NCI-H1694 (cell line): Measurements from ENCODE around the gene PLEKHJ1.
"Not testable (repeated sequence)": the region's sequence is repeated elsewhere in the genome, so short reads cannot be mapped to it uniquely, and the experiment has no call there.

Source experiments
- DNase-seq: peaks from one replicate; lab custom pipeline; 2025; lab: John Stamatoyannopoulos, UW

The PLEKHJ1 gene

DNA sequence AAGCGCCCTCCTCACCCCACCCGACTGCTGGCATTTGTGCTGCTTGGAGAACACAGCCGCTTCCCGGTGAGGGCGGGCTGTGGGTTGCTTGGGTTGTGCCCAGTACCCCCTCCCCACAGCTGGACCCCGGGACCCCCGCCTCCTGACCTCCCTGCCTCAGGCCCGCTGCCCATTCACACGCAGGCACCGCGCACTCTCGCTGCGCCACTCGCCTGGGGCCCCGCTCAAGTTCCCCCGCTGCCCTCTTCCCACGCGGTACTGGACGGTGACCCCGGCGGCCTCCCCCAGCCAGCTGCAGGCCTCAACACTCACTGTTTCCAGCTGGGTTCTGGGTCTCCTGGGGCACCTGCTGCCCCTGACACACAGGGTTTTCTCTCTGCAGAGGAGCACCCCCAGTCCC lies 16.4 kb downstream of the PLEKHJ1 start:
- DNase-seq = no peak

DNA sequence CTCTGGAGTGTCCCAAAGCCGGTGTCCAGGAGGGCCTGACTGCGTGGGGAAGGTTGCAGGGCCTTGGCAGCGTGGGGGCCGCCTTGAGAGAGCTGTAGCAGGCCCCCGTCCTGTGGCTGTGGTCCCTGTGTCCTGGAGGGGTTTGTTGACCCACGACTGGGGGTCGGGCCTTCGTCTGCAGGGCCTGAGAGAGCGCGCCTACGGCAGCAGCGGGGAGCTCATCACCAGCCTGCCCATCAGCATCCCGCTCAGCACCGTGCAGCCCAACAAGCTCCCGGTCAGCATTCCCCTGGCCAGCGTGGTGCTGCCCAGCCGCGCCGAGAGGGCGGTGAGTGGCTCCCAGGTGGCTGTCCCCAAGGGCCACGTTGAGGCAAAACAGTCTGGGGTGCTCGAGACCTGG lies 18.5 kb downstream of the PLEKHJ1 start:
- DNase-seq = no peak

DNA sequence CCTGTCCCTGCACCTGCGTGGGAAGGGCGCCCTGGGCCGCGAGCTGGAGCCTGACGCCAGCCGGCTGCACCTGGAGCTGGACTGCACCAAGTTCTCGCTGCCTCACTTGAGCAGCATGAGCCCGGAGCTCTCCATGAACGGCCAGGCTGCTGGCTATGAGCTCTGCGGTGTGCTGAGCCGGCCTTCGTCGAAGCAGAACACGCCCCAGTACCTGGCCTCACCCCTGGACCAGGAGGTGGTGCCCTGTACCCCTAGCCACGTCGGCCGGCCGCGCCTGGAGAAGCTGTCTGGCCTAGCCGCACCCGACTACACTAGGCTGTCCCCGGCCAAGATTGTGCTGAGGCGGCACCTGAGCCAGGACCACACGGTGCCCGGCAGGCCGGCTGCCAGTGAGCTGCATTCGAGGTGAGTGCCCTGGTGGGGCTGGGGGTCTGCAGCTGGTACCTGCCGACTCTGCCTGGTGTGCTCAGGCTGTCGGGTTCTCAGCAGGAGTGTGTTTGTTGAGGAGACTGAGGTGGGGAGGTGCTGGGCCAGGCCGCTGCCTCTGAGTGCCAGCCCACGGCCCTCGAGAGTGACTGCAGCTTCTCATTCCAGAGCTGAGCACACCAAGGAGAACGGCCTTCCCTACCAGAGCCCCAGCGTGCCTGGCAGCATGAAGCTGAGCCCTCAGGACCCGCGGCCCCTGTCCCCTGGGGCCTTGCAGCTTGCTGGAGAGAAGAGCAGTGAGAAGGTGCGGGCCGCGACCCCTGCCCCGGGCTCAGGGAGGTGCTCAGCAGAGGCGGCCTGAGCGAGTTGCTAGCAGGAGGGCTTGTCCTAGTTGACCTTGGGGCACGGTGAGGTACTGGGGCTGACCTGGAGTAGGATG lies 19.5 kb downstream of the PLEKHJ1 start:
- no peak for DNase-seq

DNA sequence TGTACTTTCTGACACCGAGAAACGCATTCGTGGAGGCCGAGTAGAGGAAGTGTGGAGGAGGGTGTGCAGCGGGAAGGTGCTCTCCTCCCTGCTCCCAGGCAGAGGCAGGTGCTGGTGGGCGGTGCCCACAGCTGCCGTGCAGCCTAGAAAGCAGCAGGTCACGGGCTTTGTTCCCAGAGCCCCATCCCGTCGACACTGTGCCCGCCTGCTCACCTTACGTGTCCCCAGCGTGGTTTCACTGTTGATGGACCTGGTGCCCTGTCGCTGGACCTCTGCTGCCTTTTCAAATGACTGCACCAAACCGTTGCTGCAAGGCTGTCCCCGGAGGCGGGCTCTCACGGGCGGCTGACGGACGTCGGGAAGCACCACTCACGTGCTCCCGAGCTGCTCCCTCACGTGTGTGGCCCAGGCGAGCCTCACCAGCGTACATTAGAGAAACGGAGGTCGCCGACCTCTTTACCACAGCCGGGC lies 20.8 kb downstream of the PLEKHJ1 start:
- no peak for DNase-seq

DNA sequence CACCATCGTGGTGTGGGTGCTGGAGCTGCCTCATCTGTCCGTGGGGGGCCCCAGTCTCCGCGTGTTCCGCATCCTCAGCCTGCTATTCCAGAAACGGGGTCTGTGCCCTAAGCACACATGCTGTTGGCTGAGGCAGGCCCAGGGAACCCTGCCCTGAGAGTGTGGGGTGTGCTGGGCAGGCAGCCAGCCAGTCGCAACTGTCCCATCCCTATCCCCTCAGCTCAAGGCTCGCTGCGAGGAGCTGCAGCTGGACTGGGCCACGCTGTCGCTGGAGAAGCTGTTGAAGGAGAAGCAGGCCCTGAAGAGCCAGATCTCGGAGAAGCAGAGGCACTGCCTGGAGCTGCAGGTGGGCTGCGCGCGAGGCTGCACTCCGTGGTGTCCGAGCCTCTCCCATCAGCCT lies 21.9 kb downstream of the PLEKHJ1 start:
- DNase-seq = no peak

DNA sequence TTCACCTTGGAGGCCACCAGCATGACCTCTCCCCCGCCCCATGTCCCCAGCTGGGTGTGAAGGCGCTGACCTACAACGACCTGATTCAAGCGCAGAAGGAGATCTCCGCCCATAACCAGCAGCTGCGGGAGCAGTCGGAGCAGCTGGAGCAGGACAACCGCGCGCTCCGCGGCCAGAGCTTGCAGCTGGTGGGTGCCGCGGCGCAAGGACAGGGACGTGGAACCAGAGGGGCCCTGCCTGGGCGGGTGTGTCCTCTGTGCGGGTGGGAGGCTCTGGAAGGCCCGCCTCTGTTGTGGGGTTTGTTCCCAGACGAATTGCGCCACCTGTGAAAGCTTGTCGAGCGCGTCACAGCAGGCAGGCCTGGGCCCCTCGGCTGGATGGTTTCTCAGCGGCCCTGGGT lies 22.3 kb downstream of the PLEKHJ1 start:
- DNase-seq = no peak

DNA sequence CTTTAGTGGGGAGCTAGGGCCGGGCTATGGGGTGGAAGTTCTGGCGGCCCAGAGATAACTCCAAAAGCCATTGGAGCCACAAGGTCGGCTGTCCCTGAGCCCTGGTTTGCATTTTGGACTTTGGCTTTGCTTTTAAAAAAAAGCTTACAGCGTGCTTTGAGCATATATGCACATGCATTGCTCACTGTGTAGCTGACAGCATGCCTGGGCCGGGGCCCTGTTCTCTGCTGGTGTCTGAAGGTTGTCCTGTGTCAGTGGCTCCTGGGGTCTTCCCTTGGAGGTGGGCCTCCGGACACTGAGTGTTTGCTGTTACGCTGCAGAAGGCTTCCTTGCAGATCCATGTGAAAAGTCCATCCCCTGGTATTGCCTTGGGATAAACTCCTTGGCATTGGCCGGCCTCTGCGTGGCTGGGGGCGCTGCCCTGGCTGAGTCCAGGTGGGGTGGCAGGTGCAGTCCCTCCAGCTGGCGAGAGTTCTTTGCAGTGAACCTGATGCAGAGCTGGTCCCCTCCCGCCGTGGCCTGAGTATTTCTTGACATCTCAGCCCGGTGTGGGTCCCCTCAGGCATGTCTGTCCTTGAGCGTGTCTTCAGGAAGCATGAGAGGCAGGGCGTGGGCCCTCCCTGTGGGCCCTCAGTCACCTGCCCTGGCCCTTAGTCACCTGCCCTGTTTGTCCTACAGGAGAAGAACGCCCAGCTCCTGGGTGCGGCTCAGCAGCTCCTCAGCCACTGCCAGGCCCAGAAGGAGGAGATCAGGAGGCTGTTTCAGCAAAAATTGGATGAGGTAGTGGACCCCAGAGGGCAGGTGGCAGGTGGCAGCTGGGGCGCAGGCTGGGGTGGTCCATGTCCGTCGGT lies 23.0 kb downstream of the PLEKHJ1 start:
- DNase-seq = no peak

DNA sequence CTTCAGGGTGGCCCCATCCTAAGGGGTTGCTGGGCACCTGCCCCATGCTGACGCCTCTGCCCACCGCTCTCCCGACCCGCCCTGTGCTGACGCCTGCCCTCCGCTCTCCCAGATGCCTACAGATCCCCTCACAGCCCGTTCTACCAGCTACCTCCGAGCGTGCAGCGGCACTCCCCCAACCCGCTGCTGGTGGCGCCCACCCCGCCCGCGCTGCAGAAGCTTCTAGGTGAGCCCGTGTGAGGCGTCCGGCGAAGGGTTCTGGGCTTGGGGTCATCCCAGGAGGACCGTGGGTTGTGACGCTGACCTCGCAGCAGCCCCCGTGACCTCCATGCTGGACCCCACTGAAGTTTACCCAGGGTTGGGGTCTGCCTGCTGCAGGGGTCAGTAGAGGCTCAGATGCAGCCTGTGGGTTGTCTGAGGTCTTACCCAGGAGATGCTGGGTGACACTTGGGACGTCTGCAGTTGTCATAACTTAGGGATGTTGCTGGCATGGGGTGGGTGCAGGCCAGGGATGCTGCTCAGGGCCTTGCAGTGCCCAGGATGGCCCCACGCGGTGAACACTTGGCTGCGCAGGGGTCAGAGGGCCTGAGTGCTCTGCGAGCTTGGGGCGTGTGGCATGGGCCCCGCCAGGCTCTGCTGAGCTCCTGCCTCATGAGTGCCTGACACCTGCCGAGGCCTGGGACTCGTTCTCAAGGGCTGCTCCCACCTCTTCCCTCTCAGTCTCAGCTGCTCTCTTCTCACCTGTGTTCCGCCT lies 25.0 kb downstream of the PLEKHJ1 start:
- DNase-seq = no peak

DNA sequence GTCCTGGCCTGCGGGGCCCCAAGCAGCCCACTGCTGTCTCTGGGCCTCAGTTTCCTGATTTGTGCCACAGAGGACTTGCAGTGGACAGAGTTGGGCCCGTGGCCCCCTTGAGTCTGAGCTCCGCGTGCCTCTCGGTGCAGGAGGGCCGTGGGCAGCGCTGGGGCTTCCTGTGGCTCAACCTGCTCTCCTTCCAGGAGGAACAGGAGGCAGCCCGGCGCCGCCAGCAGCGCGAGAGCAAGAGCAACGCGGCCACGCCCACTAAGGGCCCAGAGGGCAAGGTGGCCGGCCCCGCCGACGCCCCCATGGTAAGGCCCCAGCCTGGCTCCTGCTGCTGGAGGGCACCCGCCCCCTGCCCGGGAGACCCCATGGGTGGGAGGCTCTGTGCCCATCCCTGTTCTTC lies 25.9 kb downstream of the PLEKHJ1 start:
- no peak for DNase-seq

DNA sequence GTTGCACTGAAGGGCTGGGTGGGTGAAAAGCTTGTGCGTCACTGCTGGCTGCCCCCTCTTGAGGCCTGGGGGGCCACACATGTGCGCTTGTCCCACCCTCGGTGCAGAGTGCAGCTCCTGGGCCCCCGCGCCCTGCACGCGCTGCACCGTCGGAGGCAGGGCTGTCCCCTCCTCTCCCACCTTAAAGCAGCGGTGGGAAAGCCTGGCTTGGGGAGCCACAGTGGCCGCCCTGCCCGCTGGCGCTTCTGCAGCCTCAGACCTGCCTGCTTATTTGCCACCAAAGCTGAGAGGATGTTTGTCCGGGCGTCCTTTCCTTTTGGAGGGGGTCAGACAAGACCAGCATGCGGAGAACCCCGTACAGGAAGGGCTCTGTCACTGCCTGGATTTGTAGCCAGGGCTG lies 26.7 kb downstream of the PLEKHJ1 start:
- no peak for DNase-seq

DNA sequence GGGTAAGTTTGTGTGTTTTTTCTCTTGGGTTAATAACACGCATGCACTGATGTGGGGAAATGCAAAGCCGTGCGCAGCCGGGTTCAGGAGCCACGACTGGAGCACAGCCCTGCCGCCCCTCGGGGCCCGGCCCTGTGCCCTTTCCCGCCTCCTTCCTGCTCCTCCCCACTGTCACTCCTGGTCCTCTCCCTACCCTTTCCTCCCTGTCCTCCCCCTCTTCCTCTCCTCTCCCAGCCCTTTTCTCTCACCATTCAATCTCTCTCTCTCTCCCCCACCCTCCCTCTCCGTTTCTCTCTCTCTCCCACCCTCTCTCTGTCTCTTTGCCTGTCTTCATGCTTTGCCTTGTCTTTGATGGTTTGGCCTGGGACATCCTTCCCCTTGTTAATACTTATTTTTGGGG lies 27.2 kb downstream of the PLEKHJ1 start:
- DNase-seq = no peak

DNA sequence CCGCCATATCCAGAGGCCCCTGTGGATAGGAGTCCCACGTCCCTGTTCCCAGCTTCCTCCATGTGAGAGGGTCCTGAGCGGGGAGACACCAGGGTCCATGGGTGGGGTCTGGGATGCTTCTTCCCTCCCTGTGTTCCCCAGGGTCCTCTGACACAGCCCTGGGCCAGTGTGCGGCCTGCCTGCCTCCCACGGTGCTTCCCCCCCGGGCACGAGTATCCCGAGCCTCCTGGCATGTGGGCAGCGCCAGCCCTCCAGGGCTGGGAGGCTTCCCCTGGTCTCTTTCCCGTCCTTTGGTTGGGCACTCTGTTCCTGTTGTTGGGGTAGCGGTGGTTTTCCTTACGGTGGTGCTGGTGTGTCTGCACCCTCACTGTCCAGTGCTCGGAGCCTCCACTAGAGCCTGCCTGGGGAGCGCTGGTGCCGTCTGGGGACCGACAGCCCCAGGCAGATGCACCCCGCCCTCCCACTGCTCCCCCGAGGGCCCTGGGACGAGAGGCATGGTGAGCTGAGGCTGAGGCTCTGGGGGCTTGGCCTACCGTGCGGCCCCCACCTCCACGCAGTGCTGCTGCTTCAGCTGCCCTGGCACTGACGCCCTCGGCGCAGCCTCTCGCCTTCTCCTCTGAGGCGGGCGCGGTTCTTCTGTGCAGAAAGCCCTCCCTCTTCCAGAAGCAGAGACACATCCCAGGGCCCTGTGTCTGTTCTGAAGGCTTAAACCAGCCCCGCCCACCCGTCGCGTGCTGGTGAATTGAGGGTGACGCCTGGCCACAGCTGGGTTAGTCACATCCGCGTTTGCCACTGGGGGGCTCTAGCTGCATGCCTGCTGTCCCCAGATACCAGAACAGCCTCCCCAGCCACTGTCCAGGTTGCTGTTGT lies 27.9 kb downstream of the PLEKHJ1 start:
- DNase-seq = no peak

DNA sequence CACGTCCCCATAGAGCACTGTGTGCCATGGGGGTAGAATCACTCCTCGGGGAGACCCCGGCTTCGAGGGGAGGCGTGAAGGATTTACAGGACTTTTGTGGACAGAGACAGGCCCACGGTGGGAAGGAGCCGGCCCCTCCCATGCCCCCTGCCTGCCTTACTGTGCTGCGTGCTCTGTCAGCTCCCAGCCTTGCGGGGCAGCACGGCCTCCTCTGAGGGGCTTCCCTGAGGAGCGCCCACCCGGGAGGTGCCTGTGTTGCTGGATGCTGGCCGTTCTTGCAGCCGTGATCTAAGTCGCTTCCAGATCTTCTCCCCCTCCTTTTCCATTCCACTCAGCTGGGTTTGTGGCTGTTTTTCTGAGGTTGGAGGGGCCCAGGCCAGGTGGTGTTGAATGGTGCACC lies 29.1 kb downstream of the PLEKHJ1 start:
- DNase-seq = no peak

DNA sequence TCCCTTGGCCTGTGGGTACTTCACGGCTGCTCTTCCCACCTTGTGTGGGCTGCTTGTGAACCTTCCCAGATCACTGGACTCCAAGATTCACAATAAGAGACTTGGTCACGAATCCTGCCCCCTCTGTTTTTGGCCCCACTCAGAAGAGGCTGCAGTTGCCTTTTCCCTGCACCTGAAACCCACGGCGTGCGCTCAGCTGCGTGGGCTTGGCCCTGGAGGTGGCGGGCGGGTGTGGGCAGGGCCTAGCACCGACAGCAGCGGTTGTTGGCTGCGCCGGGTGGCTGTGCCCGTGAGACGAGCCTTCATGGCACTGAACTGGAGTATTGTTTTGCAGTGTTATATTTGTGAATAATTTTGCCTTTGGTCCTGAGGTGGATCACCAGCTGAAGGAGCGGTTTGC lies 33.8 kb downstream of the PLEKHJ1 start:
- DNase-seq = no peak

DNA sequence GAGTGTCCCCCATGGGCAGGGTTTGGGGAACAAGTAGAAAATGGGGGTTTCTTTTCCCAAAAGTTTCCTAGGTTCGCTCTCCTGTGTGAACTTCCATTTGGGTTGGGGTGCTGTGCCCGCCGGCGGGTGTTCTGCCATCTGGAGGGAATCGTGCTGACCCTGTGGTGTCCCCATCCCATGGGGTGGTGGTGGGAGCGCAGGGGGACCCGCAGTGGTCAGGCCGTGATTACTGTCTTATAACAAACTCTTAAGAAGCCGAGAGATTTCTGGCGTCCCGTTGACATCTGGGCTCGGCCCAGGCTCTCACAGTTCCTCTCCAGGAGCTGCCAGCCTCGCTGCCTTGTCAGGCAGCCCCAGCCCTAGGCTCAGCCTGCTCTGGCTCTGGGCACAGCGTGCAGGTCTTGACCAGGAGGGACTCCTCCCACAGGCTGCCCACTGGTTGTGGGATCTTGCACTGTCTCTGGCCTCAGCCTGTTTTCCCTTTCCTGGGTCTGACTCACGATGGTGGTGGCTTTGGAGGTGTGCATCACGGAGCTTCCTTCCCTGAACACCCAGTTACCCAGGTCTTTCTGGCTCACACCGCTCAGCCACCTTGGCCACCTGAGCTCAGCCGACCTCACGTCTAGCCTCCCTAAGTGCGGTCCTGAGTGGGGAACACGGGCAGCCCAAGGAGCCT lies 34.5 kb downstream of the PLEKHJ1 start:
- DNase-seq = no peak

DNA sequence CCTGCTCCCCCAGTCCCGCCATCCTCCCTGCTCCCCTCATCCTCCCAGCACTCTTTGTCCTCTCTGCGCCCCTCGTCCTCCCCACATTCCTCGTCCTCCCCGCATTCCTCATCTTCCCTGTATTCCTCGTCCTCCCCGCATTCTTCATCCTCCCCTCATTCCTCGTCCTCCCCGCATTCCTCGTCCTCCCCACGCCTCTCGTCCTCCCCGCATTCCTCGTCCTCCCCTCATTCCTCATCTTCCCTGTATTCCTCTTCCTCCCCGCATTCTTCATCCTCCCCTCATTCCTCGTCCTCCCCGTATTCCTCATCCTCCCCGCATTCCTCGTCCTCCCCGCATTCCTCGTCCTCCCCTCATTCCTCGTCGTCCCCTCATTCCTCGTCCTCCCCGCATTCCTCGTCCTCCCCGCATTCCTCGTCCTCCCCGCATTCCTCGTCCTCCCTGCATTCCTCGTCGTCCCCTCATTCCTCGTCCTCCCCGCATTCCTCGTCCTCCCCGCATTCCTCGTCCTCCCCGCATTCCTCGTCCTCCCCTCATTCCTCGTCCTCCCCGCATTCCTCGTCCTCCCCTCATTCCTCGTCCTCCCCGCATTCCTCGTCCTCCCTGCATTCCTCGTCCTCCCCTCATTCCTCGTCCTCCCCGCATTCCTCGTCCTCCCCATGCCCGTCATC lies 35.4 kb downstream of the PLEKHJ1 start:
- DNase-seq = not testable (repeated sequence)

DNA sequence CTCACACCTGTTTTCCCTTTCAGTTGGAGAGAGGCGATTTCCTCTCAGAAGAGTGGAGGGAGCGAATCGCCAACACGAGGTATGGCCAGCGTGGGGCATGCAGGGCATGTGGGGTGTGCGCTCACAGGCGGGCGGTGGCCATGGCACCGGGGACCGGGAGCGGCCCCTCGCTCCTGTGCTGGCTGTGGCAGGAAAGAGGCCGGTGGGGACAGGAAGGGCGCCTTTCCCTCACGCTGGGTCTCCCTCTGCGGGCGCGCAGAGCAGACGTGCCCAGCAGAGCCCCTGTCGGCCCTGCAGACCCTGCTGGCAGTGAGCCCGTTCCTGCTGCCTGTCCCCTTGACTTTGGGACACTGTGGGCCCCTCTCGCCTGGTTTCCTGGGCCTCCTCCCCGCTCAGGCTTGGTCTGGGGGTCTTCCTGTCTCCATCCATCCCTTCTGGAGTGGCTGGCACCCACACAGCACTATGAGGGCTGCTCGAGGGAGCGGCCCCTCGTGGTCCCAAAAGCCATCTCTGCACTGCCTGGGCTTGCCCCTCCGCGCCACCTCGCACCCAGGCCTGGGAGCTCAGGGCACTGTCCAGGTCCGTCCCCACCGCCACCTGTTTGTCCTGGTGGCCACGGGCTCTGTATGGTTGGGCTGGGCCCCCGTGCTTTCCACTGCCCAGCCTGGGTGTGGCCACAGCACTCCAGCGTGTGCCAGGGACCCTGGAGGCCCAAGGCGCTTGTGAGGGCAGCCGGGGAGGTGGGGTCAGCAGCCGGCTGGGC lies 36.1 kb downstream of the PLEKHJ1 start:
- no peak for DNase-seq

DNA sequence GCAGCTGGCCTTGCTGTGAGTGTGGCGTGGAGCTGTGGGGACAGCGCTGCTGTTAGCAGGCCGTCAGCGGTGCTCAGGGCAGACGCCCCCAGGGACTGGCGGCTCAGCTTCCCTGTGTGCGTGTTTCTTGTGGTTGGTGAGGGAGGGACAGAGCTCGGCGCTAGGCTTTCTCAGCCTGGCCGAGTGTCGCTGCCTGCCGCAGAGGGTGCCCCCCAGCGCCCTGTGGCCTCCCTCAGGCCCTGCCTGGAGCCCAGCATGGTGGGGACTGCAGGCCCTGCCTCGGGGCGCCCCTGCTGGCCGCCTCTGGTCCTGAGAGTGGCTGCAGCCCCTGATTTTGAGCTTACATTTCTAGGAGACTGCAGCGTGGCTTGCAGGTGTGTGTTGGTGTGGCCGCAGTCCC lies 36.9 kb downstream of the PLEKHJ1 start:
- no peak for DNase-seq

DNA sequence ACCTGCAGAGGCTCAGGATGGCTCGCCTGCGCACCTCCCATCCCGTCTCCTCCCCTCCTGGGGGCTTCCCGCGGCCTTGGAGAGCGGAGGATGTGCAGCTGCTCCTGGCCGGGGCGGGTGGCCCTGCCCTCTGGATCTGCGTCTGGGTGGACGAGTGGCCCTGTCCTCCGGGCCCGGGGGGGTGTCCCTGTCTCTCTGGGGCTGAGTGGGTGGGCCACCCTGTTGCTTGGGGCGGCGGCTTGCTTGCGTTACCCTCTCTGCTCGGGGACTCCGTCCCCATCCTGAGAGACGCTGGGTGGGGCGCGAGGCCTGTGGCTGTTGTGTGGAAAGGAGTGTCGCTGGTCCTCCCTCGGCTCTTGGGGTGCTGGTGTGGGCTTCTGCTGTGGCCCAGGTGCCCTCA lies 37.8 kb downstream of the PLEKHJ1 start:
- no peak for DNase-seq

DNA sequence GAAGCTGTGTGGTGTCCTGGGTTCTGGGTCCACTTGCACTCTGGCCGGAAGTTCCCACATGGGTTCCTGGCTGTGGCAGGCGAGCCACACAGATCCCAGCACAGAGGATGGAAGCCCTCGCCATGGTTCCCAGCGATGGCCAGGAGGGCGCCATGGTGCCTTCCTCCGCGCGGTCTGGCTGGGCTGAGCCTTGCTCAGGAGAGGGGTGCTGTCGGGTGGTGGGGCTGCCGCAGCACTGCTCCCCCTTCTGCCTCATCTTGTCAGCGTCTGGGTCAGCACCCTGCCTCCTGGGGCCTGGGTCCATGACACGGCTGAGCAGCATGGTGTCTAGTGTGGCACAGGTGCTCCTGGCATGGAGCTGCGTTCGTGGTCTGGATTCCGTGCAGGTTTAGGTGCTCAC lies 38.9 kb downstream of the PLEKHJ1 start:
- no peak for DNase-seq
